Breast epithelium (tissue), 4 donors: ENCODE results near the gene PTPRN2. TPM values are rescaled to one million over a fixed set of nuclear protein-coding genes. Genes with fewer than 3 reads are reported as not detected.

Source experiments
- DNase-seq, 2 donors: peaks; one replicate each; pipeline ENCODE4 v3.0.0-alpha.2; 2019; ENCODE audit warnings: low spot score in 2 of 2
- H3K27ac ChIP-seq, 2 donors: fragments of 200-600 bp; sonication (generic) in 1 of 2; one replicate each; pipeline ENCODE4 v1.5.1; 2016 to 2019; ENCODE audit warnings: mild to moderate bottlenecking in 1 of 2
- H3K27me3 ChIP-seq, 2 donors: fragments of 200-600 bp; sonication (generic) in 1 of 2; one replicate each; pipeline versions ENCODE4 v1.5.1 to v1.6.0; 2017 to 2019; ENCODE audit warnings: control low read depth in 1 of 2, mild to moderate bottlenecking in 1 of 2
- H3K36me3 ChIP-seq: fragments of 200-600 bp; one replicate; pipeline ENCODE4 v1.5.1; 2019
- H3K4me1 ChIP-seq, 2 donors: fragments of 200-600 bp; sonication (generic); one replicate each; pipeline ENCODE4 v1.5.1; 2016 to 2019; ENCODE audit warnings: control low read depth in 1 of 2
- H3K4me3 ChIP-seq, 3 donors: fragments of 200-600 bp; sonication (generic); 1 replicate in 2 of 3; 2 replicates in 1 of 3; pipeline ENCODE4 v1.5.1; 2016 to 2019; ENCODE audit warnings: mild to moderate bottlenecking in 3 of 3, moderate library complexity in 2 of 3
- H3K9me3 ChIP-seq, 2 donors: fragments of 200-600 bp; sonication (generic) in 1 of 2; one replicate each; pipeline ENCODE4 v1.5.1; 2016 to 2019; ENCODE audit warnings: control low read depth in 1 of 2
- POLR2A ChIP-seq: fragments of 450-650 bp; IDR thresholded peaks from one replicate; pipeline ENCODE4 v1.6.1; 2016; ENCODE audit warnings: antibody characterized with exemption, mild to moderate bottlenecking, moderate library complexity
- POLR2AphosphoS5 ChIP-seq, 3 donors: sonication (generic); formaldehyde crosslinking; IDR thresholded peaks; one replicate each; pipeline ENCODE4 v1.6.1; 2017; ENCODE audit warnings: antibody characterized with exemption in 3 of 3
- intact Hi-C: fragments of 100-400 bp; cut with DNase I; formaldehyde crosslinking; loops from one replicate; pipeline ENCODE4 v1.15.1; 2023; ENCODE audit warnings: low total_unique reads
- total RNA-seq, 3 donors: library from RNA; depleted of rRNA; stranded (reverse); fragments of >200 nt; gene quantifications; one replicate each; pipeline ENCODE4 v1.1.0, GENCODE V29; 2016
- TF ChIP-seq, protein P1 (sequence below), 3 donors: fragments of 450-650 bp; IDR thresholded peaks; one replicate each; pipeline ENCODE4 v1.5.1; 2016 to 2017; ENCODE audit warnings: antibody characterized with exemption in 3 of 3, mild to moderate bottlenecking in 3 of 3, moderate library complexity in 3 of 3

Gene PTPRN2
- total RNA-seq, 3 donors from 2014 or later = 1.6 to 2.2 (median 2.2) TPM

DNA sequence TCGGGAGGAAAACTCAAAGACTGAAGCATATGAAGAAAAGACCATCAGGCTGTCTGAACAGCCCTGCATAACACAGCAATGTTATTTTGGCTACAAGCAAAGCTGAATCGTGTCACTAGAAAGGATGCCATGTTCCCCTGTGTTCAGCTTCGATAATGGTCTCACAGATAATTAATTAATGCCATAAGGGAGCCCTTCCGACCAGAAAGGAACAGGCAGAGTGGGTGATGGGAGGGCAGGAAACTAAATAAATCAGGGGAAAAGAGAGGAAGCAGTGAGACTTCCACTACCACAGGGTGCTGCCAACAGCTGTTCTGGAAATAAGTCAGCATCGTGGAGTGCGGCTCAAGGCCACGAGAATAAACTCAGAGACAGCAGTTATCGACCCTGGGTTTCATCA lies 3.2 kb downstream of the PTPRN2 start:
- Histone ChIP-seq H3K4me1 (peaks cover 0 to 12% of the 10 kb centered on the region in 2 donors), H3K36me3 (no peaks in the 10 kb centered on the region), H3K4me3 (no peak overlapping the region), H3K27ac (no peak overlapping the region), H3K9me3 (peaks cover 0 to 9% of the 10 kb centered on the region in 2 donors), H3K27me3 (peaks cover 11 to 38% of the 10 kb centered on the region in 2 donors)
- intact Hi-C loops = no loop called here
- no peak for DNase-seq
- TF ChIP-seq, protein P1, sequence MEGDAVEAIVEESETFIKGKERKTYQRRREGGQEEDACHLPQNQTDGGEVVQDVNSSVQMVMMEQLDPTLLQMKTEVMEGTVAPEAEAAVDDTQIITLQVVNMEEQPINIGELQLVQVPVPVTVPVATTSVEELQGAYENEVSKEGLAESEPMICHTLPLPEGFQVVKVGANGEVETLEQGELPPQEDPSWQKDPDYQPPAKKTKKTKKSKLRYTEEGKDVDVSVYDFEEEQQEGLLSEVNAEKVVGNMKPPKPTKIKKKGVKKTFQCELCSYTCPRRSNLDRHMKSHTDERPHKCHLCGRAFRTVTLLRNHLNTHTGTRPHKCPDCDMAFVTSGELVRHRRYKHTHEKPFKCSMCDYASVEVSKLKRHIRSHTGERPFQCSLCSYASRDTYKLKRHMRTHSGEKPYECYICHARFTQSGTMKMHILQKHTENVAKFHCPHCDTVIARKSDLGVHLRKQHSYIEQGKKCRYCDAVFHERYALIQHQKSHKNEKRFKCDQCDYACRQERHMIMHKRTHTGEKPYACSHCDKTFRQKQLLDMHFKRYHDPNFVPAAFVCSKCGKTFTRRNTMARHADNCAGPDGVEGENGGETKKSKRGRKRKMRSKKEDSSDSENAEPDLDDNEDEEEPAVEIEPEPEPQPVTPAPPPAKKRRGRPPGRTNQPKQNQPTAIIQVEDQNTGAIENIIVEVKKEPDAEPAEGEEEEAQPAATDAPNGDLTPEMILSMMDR (IDR thresholded peaks at IDR 0.05) = no peak
- TF ChIP-seq POLR2AphosphoS5 (IDR thresholded peaks at IDR 0.05) (no peak), POLR2A (no peak)

GRCh38 chr7:158583810-158584209 lies 3.8 kb downstream of the PTPRN2 start:
- peaks cover 11 to 38% of the 10 kb centered on the region in 2 donors for H3K27me3 ChIP-seq
- H3K9me3 ChIP-seq = peaks cover 0 to 11% of the 10 kb centered on the region in 2 donors
- H3K27ac ChIP-seq = no peak overlapping the region
- no peak overlapping the region for H3K4me3 ChIP-seq
- H3K36me3 ChIP-seq = no peaks in the 10 kb centered on the region
- no peak for DNase-seq
- H3K4me1 ChIP-seq = peaks cover 0 to 12% of the 10 kb centered on the region in 2 donors
- intact Hi-C loops = no loop called here
- TF ChIP-seq POLR2A = no peak
- TF ChIP-seq, protein P1 (IDR thresholded peaks at IDR 0.05) = no peak
- TF ChIP-seq POLR2AphosphoS5 (IDR thresholded peaks at IDR 0.05) = no peak

DNA sequence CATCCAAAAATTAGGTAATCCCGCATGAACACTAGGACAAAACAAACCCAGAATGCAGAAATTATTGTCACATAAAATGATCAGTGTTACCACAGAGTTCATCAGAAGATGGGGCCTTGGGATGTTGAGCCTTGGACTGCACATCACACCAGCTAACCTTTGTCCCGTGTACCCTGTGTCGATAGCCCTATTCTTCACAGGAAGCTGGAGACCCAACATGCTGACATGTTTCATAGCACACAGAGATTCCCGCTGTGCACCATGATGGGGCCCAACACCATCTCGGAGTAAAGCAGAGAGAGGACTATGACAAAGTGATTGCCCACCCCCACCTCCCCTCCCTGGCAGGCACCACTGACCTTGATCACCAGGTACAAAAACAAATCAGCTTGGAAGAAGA lies 4.5 kb downstream of the PTPRN2 start:
- intact Hi-C loops = no loop called here
- TF ChIP-seq, protein P1 (IDR thresholded peaks at IDR 0.05) = no peak
- TF ChIP-seq POLR2AphosphoS5 (IDR thresholded peaks at IDR 0.05) = no peak
- no peak for TF ChIP-seq POLR2A
- no peak overlapping the region for H3K4me3 ChIP-seq
- peaks cover 0 to 11% of the 10 kb centered on the region in 2 donors for H3K9me3 ChIP-seq
- H3K27ac ChIP-seq = no peak overlapping the region
- H3K27me3 ChIP-seq = peaks cover 11 to 38% of the 10 kb centered on the region in 2 donors
- peaks cover 0 to 12% of the 10 kb centered on the region in 2 donors for H3K4me1 ChIP-seq
- no peaks in the 10 kb centered on the region for H3K36me3 ChIP-seq
- no peak for DNase-seq

- DNase-seq = no peak
- Histone ChIP-seq H3K27me3 (peaks cover 11 to 38% of the 10 kb centered on the region in 2 donors), H3K4me1 (peaks cover 0 to 12% of the 10 kb centered on the region in 2 donors), H3K9me3 (peaks cover 0 to 11% of the 10 kb centered on the region in 2 donors), H3K27ac (no peak overlapping the region), H3K4me3 (no peak overlapping the region), H3K36me3 (no peaks in the 10 kb centered on the region)
- TF ChIP-seq, protein P1 (IDR thresholded peaks at IDR 0.05) = no peak
- TF ChIP-seq POLR2AphosphoS5 (IDR thresholded peaks at IDR 0.05) = no peak
- no peak for TF ChIP-seq POLR2A
- intact Hi-C loops = no loop called here
Observed at GRCh38 chr7:158582089-158582456, 5.5 kb downstream of the PTPRN2 start.

DNA sequence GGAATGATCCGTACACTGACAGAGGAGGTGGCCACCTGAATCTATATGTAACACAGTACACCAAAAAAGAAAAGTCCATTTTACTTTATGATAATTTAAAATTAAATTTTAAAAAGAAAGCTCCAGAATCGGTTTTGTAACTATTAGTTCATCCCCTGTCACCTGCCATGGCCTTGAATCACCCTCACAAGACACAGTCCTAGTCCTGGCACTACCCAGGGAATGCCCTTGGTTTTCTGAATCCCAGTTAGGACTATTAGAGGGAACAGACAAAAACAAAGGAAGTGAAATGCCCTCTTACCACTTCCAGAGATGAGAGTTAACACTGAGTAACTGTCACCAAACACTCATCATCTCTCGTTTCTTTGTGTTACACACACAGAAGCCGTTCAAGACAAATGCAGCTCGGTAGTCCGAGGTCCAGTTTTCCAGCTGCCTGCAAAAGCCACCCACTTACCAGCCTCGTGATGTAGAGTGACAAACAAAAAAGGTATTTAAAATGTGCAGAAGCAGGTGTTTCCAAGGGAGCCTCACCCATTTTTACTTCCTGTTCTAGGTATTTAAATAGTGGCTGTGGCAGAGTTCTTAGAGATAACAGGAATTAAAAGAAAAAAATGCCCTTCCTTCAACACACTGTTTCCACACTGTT lies 6.1 kb downstream of the PTPRN2 start:
- DNase-seq = no peak
- Histone ChIP-seq H3K9me3 (peaks cover 0 to 11% of the 10 kb centered on the region in 2 donors), H3K36me3 (no peaks in the 10 kb centered on the region), H3K27ac (no peak overlapping the region), H3K4me3 (no peak overlapping the region), H3K27me3 (peaks cover 7 to 38% of the 10 kb centered on the region in 2 donors), H3K4me1 (peaks cover 0 to 7% of the 10 kb centered on the region in 2 donors)
- intact Hi-C loops = no loop called here
- TF ChIP-seq, protein P1 (IDR thresholded peaks at IDR 0.05) = no peak
- TF ChIP-seq POLR2A (no peak), POLR2AphosphoS5 (IDR thresholded peaks at IDR 0.05) (no peak)
